OCI-LY7 (cell line): ENCODE results near the gene CUEDC1. TPM values are rescaled to one million over a fixed set of nuclear protein-coding genes. Genes with fewer than 3 reads are reported as not detected.
"Not testable (repeated sequence)": the region's sequence is repeated elsewhere in the genome, so short reads cannot be mapped to it uniquely, and the experiment has no call there.

Experiments
- BruUV-seq: library from RNA; stranded (reverse); fragments of 400-500 nt; replicated peaks from 2 replicates; lab custom pipeline; 2021; lab: Mats Ljungman, UMichigan
- CTCF ChIA-PET: fragments of 300-600 bp; sonication (Branson Sonifier 250); formaldehyde crosslinking; loops from one replicate; lab custom pipeline; 2022; ENCODE audit warnings: antibody characterized with exemption; ENCODE audit not compliant: unreplicated experiment; lab: Charles Lee
- POLR2A ChIA-PET: fragments of 300-600 bp; sonication (Branson Sonifier 250); formaldehyde crosslinking; loops from one replicate; lab custom pipeline; 2022; ENCODE audit warnings: antibody characterized with exemption; lab: Charles Lee
- DNase-seq: peaks from one replicate; pipeline ENCODE4 v3.0.0-alpha.2; 2015; ENCODE audit warnings: low spot score
- H2AFZ ChIP-seq: fragments of 200-600 bp; sonication (generic), shearing (Covaris generic); 2 replicates; pipeline ENCODE4 v1.6.1; 2014; ENCODE audit warnings: mild to moderate bottlenecking, antibody characterized with exemption, low read length, moderate library complexity
- H3K27ac ChIP-seq: fragments of 200-600 bp; sonication (generic); 2 replicates; pipeline ENCODE4 v1.5.1; 2014; ENCODE audit warnings: mixed run types, low read depth, mild to moderate bottlenecking, moderate library complexity, low read length, inconsistent platforms; ENCODE audit not compliant: poor library complexity, severe bottlenecking
- H3K36me3 ChIP-seq: fragments of 200-600 bp; sonication (generic); 2 replicates; pipeline ENCODE4 v1.6.1; 2014; ENCODE audit warnings: mild to moderate bottlenecking, antibody characterized with exemption, low read length, moderate library complexity, mixed read lengths; ENCODE audit not compliant: insufficient read depth
- H3K4me1 ChIP-seq: fragments of 200-600 bp; sonication (generic); 2 replicates; pipeline ENCODE4 v1.5.1; 2014; ENCODE audit warnings: mild to moderate bottlenecking, low read length; ENCODE audit not compliant: insufficient read depth, poor library complexity, severe bottlenecking
- H3K4me2 ChIP-seq: fragments of 200-600 bp; sonication (generic); 2 replicates; pipeline ENCODE4 v1.6.1; 2014; ENCODE audit warnings: mild to moderate bottlenecking, low read length
- H3K4me3 ChIP-seq: fragments of 200-600 bp; sonication (generic); 2 replicates; pipeline ENCODE4 v1.5.1; 2014; ENCODE audit warnings: mild to moderate bottlenecking, low read depth, low read length; ENCODE audit not compliant: poor library complexity, severe bottlenecking
- H3K79me2 ChIP-seq: fragments of 200-600 bp; sonication (generic); 2 replicates; pipeline ENCODE4 v1.6.1; 2016; ENCODE audit warnings: low read depth, mild to moderate bottlenecking, low read length, moderate library complexity, mixed read lengths; ENCODE audit not compliant: insufficient read depth
- H3K9me2 ChIP-seq: fragments of 200-600 bp; sonication (generic); 2 replicates; pipeline ENCODE4 v1.6.1; 2016; ENCODE audit warnings: mild to moderate bottlenecking, low read length, mixed read lengths; ENCODE audit not compliant: insufficient read depth
- H3K9me3 ChIP-seq: fragments of 200-600 bp; sonication (generic); 2 replicates; pipeline ENCODE4 v1.6.1; 2014; ENCODE audit warnings: mild to moderate bottlenecking, mixed run types, low read length, mixed read lengths
- H4K20me1 ChIP-seq: fragments of 200-600 bp; sonication (generic); 2 replicates; pipeline ENCODE4 v1.6.1; 2014; ENCODE audit warnings: mild to moderate bottlenecking, antibody characterized with exemption, low read length, moderate library complexity, mixed read lengths; ENCODE audit not compliant: insufficient read depth
- CTCF ChIP-seq: fragments of 200-600 bp; sonication (generic); conservative IDR thresholded peaks from 2 replicates; pipeline ENCODE4 v1.5.1; 2014; ENCODE audit warnings: mild to moderate bottlenecking, antibody characterized with exemption, low read length, moderate library complexity, mixed read lengths
- EZH2phosphoT487 ChIP-seq: fragments of 200-600 bp; sonication (generic); IDR thresholded peaks from 2 replicates; pipeline ENCODE4 v1.6.1; 2018; ENCODE audit warnings: low read depth, borderline replicate concordance, mild to moderate bottlenecking, mixed run types, antibody characterized with exemption, low read length, moderate library complexity, mixed read lengths
- intact Hi-C: fragments of 100-400 bp; cut with micrococcal nuclease; formaldehyde crosslinking; loops from one replicate; pipeline ENCODE4 v1.10.0; 2022; ENCODE audit not compliant: unreplicated experiment
- total RNA-seq, 2 experiments: library from RNA; depleted of rRNA in 1 of 2; stranded (reverse); fragments of >200 nt in 1 of 2; shearing (Covaris generic) in 1 of 2; gene quantifications; 2 replicates each; pipeline ENCODE4 v1.2.3, GENCODE V29; 2014 to 2022

CUEDC1 gene
- total RNA-seq, 2 experiments from 2014 or later: 0.74 TPM; not detected in 1

DNA sequence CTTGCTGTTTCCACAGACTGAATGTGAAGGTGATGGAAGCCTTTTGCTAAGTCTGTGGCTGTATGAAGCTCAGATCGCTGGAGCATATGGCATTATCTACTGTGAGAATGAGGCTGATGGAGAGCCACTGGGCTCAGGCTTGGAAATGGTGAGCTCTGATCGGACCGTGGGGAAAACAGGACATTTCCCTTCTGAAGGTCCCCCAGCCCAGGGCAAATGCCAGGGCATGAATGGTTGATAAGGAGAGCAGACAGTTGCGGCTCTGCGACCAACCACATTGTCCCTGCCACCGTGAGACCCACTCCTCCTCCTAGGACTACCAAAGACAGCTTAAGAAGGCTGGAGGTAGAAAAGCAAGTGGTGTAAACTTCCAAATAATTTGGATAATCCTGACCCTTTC is 4.7 kb upstream of the CUEDC1 start:
- peaks cover 16% of the 10 kb centered on the region for H3K4me1 ChIP-seq
- no peak overlapping the region for H3K4me3 ChIP-seq
- CTCF ChIA-PET: no interaction called here
- BruUV-seq: no TSS peak
- no peak overlapping the region for H3K27ac ChIP-seq
- no peak for DNase-seq
- no peaks in the 10 kb centered on the region for H3K79me2 ChIP-seq
- TF ChIP-seq CTCF: no peak
- no peak overlapping the region for H3K4me2 ChIP-seq
- POLR2A ChIA-PET: interaction anchor here (0.8 to 1.4 kb wide), 2 partner anchors 8 to 1185 kb away, joined by 4 to 6 read pairs; no protein-coding TSS in a partner anchor
- H3K9me3 ChIP-seq: no peaks in the 10 kb centered on the region
- H2AFZ ChIP-seq: no peak overlapping the region
- H3K9me2 ChIP-seq: no peaks in the 10 kb centered on the region
- peaks cover 5% of the 10 kb centered on the region for H4K20me1 ChIP-seq
- intact Hi-C loops: no loop called here
- H3K36me3 ChIP-seq: no peaks in the 10 kb centered on the region

DNA sequence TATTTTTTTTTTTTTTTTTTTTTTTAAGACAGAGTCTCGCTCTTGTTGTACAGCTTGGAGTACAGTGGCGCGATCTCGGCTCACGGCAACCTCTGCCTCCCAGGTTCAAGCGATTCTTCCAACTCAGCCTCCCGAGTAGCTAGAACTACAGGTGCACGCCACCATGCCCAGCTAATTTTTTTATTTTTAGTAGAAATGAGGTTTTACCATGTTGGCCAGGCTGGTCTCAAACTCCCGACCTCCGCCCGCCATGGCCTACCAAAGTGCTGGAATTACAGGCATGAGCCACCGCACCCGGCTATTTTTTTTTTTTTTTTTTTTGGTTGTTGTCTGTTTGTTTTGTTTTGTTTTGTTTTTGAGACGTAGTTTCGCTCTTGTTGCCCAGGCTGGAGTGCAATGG is 3.2 kb upstream of the CUEDC1 start:
- H3K27ac ChIP-seq, DNase-seq, H3K4me2 ChIP-seq, CTCF ChIA-PET, H3K79me2 ChIP-seq, H2AFZ ChIP-seq, intact Hi-C loops, H3K9me2 ChIP-seq, H3K4me3 ChIP-seq, H3K36me3 ChIP-seq, H3K9me3 ChIP-seq, BruUV-seq, H4K20me1 ChIP-seq: not testable (repeated sequence)
- peaks cover 16% of the 10 kb centered on the region for H3K4me1 ChIP-seq
- POLR2A ChIA-PET: interaction anchor here (0.7 kb wide), 2 partner anchors 10 to 861 kb away, joined by 4 read pairs; no protein-coding TSS in a partner anchor

DNA sequence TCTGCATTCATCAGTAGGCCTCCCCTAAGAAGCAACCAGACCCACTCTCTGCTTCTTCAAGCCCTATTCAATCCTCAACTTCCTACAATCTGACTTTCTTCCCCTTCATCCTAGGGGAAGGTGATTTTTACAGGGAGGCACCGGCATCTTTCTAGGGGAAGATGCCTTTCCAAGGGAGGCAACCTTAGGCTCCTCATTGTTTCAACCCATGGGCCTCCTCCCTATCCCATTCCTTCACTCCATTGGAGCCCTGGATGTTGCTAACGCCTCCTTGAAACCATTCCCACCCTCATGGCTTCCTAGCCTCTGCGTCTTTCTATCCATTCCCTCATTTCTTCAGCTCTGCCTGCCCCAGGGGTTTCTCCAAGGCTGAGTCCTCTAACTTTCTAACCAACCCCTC is 2.7 kb upstream of the CUEDC1 start:
- BruUV-seq: no TSS peak
- TF ChIP-seq EZH2phosphoT487 (no peak), CTCF (no peak)

More for the DNA sequence above, 2.7 kb upstream of the CUEDC1 start:
- Histone ChIP-seq H2AFZ (no peak overlapping the region), H4K20me1 (peaks cover 5% of the 10 kb centered on the region), H3K4me2 (no peak overlapping the region), H3K36me3 (no peaks in the 10 kb centered on the region), H3K9me3 (no peaks in the 10 kb centered on the region), H3K27ac (no peak overlapping the region), H3K4me1 (peaks cover 16% of the 10 kb centered on the region), H3K9me2 (no peaks in the 10 kb centered on the region), H3K4me3 (no peak overlapping the region), H3K79me2 (no peaks in the 10 kb centered on the region)
- intact Hi-C loops: no loop called here
- CTCF ChIA-PET: no interaction called here
- POLR2A ChIA-PET: interaction anchor here (0.7 kb wide), 2 partner anchors 9 to 861 kb away, joined by 4 read pairs; no protein-coding TSS in a partner anchor
- no peak for DNase-seq
